DOHH2 (cell line): ENCODE measurements around the gene GUF1.

Experiments used
- CTCF ChIP-seq: fragments of 200-600 bp; sonication (generic); IDR thresholded peaks from one replicate; pipeline ENCODE4 v1.5.1; 2014; ENCODE audit warnings: antibody characterized with exemption, mild to moderate bottlenecking, low read depth, low read length; ENCODE audit not compliant: poor library complexity, severe bottlenecking
- EZH2phosphoT487 ChIP-seq: fragments of 200-600 bp; sonication (generic); IDR thresholded peaks from 2 replicates; pipeline ENCODE4 v1.6.1; 2017; ENCODE audit warnings: borderline replicate concordance, mild to moderate bottlenecking, antibody characterized with exemption, low read length, moderate library complexity, mixed read lengths

- TF ChIP-seq CTCF (no peak), EZH2phosphoT487 (no peak)
These were observed 840 bp downstream of the GUF1 start for GRCh38 chr4:44679060-44679459.
